HFF-Myc (cell line): ENCODE results near the gene CDK8.

Experiments
- DNase-seq: peaks from one replicate; pipeline ENCODE4 v3.0.0-alpha.2; 2011; ENCODE audit warnings: low read depth; ENCODE audit errors: extremely low read depth
- H3K4me3 ChIP-seq: replicated peaks from 2 replicates; pipeline ENCODE4 v1.5.1; 2011; ENCODE audit warnings: low read depth, mild to moderate bottlenecking, control low read depth, low read length
- TF ChIP-seq, protein P1 (sequence below): IDR thresholded peaks from 2 replicates; pipeline ENCODE4 v1.5.1; 2012; ENCODE audit warnings: mild to moderate bottlenecking, low read depth, low read length, control low read depth; ENCODE audit errors: missing control alignments

CDK8 gene

DNA sequence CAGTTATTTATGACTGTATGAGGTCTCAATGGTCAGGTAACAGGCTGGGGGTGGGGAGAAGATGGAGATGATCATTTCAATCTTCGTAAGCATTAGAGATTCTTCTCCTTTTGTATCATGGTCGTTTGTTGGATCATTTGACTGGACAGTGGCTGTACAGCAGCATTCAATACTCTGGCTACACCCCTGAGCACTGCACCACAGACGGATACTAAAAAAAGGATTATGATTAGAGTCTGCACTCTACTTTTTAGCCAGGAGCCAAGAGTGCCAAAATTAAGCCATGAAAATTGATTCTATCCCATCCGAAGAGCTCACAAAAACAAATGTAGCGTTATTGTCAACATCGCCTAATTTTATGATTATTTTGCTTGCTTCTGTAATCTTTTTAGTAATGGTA lies 41.9 kb downstream of the CDK8 start:
- H3K4me3 ChIP-seq, result no peak overlapping the region
- no peak for DNase-seq
- TF ChIP-seq, protein P1, sequence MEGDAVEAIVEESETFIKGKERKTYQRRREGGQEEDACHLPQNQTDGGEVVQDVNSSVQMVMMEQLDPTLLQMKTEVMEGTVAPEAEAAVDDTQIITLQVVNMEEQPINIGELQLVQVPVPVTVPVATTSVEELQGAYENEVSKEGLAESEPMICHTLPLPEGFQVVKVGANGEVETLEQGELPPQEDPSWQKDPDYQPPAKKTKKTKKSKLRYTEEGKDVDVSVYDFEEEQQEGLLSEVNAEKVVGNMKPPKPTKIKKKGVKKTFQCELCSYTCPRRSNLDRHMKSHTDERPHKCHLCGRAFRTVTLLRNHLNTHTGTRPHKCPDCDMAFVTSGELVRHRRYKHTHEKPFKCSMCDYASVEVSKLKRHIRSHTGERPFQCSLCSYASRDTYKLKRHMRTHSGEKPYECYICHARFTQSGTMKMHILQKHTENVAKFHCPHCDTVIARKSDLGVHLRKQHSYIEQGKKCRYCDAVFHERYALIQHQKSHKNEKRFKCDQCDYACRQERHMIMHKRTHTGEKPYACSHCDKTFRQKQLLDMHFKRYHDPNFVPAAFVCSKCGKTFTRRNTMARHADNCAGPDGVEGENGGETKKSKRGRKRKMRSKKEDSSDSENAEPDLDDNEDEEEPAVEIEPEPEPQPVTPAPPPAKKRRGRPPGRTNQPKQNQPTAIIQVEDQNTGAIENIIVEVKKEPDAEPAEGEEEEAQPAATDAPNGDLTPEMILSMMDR, result no peak

DNA sequence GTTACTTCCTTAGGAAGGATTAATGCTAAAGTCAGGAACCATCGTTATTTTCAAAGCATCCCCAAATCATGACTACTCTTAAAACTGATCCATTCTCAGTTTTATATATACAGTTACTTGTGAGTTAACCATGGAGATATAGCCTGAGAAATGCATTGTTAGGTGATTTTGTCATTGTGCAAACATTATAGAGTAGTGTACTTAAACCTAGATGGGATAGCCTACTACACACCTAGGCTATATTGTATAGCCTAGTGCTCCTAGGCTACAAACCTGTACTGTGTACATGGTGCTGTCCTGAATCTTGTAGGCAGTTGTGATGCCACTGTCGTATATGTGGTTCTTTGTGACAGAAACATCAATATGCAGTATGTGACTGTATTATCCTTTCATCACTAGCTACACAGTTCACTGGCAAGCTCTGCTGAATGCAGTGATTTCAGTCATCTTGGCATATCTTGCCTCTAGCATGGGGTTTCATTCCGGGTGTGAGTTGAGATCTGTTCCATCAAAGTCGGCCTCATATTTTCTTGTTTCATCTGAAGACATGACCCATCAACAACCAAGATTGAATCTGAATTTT lies 45.3 kb downstream of the CDK8 start:
- TF ChIP-seq, protein P1, result no peak
- no peak overlapping the region for H3K4me3 ChIP-seq
- no peak for DNase-seq

DNA sequence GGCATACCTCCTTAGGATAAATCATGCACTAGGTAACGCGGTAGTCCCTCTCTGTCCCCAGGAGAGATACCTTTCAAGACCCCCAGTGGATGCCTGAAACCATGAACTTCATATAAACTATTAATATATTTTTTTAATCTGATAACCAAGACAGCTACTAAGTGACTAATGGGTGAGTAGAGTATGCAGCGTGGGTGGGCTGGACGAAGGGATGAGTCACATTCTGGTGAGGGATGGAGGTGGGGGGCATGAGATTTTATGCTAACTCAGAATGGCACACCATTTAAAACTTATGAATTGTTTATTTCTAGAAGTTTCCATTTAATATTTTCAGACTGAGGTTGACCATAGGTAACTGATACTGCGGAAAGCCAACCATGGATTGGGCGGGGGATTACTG lies 46.2 kb downstream of the CDK8 start:
- TF ChIP-seq, protein P1, result no peak
- H3K4me3 ChIP-seq, result no peak overlapping the region
- peak; percentile 25 for DNase-seq

DNA sequence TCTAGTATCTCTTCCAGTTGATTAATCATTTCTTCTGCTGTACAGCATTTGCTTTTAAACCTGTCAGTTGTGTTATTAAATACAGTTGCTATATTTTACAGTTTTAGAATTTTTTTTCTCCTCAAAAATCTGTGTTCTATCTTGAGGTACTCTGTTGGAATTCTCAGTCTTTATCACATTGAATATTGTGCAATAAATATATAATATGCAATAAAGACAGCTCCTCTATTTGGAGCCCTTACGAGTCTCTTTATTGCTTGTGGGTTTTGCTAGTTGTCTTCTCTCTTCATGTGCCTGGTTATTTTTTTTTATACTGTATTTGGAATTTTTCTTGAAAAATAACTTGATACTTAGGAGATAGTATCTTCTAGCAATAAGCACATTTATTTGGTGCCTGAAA lies 51.7 kb downstream of the CDK8 start:
- H3K4me3 ChIP-seq, result no peak overlapping the region
- no peak for DNase-seq
- TF ChIP-seq, protein P1, result no peak

DNA sequence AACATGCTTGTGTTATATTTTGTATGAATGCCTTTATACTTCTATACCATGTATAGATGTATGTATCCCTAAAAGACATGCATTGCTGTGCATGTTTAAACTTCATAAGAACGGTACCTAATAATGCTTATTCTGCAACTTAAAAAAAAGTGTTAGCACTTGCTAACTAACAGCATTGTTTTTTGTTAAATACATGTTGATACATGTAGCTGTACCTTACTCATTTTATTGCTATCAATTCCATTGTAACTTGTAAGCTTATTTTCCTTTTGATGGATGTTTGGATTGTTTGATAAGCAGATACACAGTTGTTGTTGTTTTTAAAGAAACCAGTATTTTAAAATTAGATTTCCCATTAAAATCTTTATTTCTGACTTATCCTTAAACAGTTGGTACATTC lies 53.8 kb downstream of the CDK8 start:
- no peak for DNase-seq
- TF ChIP-seq, protein P1, result no peak
- no peak overlapping the region for H3K4me3 ChIP-seq

DNA sequence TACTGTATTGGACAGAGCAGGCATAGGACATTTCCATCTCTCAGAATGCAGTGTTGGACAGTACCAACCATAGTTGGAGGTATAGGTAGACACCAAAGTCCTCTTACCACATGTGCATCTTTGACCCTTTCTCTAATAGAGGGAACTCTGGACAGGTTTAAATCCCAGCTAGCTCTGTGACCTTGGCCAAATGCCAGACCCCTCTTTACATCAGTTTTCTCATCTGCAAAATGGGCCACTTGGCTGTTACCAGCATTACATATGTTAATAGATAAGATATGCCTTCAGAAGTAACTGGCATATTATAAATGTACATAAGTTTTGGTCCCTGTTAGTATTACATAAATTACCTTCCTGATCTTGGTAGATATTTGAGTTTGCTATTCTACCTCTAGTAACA lies 54.3 kb downstream of the CDK8 start:
- H3K4me3 ChIP-seq, result no peak overlapping the region
- no peak for DNase-seq
- TF ChIP-seq, protein P1, result no peak

DNA sequence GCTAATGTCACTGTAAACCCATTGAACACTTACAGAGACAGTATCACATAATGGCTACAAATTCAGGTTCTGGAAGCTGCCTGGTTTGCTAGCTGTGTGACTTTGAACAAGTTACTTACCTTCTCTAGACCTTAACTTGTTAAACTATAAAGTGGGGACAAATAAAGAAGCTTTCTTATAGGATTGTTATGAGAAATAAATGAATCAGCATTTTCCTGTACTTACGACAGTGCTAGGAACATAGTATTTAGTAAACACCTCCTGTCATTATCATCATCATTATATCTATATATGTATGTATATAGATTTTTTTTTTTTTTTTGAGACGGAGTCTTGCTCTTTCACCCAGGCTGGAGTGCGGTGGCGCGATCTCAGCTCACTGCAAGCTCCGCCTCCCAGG lies 54.9 kb downstream of the CDK8 start:
- DNase-seq, result no peak
- TF ChIP-seq, protein P1, result no peak
- H3K4me3 ChIP-seq, result no peak overlapping the region
